ENCODE measurements around the gene FOXP2.

DNA sequence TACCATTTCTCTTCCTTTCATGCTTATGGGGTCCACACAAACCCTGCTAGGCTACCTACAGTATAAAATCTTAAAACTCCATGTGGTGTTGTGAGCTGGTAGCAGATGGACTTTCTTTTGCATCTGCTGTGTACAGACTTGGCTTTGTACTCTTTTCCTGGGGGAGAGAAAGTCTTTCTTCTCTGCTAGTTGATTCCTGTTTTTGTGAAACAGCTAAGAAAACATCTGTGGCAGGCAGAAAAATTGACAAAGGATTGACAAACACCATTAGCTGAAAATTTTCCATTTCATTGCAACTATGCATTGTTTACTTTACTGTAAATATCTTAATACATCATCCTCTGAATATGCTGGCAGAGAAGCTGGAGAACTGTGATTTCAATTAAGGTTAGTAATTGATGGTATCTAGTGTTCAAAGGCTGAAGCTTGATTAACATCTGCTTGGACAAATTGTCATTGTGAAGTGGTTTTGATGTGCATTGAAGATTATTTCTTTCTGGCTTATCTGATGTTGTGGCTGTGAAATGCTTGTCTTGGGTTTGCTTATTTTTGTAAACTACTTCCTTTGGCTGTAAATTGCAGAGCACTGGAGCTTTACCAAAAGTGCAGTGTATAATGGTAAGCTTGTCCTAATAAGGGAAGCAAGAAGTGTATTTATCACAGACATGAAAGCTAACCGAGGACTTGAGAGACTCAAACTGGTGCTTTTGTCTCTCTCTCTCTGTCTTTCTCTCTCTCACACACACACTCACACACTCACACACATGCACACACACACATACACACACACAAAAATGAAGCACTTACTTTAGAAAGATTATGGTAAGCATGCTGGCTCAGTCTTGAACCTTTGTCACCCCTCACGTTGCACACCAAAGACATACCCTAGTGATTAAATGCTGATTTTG lies at the start of gene FOXP2:
- TF ChIP-seq, protein P1, sequence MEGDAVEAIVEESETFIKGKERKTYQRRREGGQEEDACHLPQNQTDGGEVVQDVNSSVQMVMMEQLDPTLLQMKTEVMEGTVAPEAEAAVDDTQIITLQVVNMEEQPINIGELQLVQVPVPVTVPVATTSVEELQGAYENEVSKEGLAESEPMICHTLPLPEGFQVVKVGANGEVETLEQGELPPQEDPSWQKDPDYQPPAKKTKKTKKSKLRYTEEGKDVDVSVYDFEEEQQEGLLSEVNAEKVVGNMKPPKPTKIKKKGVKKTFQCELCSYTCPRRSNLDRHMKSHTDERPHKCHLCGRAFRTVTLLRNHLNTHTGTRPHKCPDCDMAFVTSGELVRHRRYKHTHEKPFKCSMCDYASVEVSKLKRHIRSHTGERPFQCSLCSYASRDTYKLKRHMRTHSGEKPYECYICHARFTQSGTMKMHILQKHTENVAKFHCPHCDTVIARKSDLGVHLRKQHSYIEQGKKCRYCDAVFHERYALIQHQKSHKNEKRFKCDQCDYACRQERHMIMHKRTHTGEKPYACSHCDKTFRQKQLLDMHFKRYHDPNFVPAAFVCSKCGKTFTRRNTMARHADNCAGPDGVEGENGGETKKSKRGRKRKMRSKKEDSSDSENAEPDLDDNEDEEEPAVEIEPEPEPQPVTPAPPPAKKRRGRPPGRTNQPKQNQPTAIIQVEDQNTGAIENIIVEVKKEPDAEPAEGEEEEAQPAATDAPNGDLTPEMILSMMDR (IDR thresholded peaks at IDR 0.05), result no peak
- no peak for TF ChIP-seq POLR2A (IDR thresholded peaks at IDR 0.05)

Measured in suprapubic skin (tissue), 3 donors.